ENCODE data around the gene FAM83F.

Gene FAM83F

GRCh38 chr22:40065981-40066380 lies 71.2 kb downstream of the FAM83F start:
- no peak for DNase-seq
- ATAC-seq = no peak

- DNase-seq (no peak), ATAC-seq (no peak)
These were observed 72.9 kb downstream of the FAM83F start for GRCh38 chr22:40067639-40068038.

DNA sequence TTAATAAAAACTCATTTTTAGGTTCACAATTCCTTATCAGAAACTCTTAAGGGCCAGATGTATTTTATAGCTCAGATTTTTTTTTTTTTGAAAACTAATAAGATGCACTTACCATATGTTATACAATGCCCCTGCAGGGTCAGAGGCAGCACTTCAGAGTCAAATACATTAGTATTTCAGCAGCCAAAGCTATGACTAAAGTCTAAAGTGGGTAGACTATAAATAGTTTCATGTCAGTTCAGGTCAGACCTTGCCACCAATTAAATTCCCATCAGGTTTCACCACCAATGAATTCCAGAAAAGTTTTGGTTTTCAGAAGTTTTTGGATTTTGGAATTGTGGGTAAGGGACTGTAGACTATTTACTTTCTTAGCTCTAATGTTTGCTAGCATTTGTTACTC lies 75.9 kb downstream of the FAM83F start:
- no peak for DNase-seq
- peak; percentile 32 for ATAC-seq

DNA sequence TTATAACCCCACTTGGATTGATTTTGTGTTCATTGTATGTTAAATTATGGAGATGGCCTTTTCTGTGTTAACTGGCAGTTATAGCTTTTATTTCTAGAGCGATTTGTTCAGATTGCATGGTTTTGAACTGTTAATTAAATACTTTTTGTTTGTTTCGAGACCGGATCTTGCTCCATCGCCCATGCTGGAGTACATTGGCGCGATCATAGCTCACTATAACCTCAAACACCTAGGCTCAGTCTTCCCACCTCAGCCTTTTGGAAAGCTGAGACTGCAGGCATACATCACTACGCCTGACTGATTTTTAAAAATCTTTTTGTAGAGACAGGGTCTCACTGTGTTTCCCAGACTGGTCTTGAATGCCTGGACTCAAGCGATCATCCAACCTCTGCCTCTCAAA lies 77.0 kb downstream of the FAM83F start:
- DNase-seq = no peak
- ATAC-seq = no peak

GRCh38 chr22:40076702-40077645 lies 82.2 kb downstream of the FAM83F start:
- no peak for DNase-seq
- ATAC-seq = peak; percentile 40

DNA sequence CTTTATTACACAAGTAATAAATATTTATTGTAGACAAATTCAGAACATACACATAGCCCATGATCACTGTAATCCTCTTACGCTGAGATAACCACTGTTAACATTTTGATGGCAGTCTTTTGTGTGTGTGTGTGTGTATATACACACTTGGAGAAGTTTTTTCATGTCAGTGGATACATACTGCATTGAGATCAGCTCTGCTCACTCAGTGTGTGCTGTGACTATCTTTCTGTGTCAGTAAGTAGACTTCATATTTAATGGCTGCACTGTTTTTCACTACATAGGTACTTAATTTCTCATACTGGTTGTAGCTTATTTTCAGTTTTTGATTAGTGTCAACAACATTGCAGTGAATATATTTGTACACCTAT lies 82.9 kb downstream of the FAM83F start:
- no peak for ATAC-seq
- no peak for DNase-seq

DNA sequence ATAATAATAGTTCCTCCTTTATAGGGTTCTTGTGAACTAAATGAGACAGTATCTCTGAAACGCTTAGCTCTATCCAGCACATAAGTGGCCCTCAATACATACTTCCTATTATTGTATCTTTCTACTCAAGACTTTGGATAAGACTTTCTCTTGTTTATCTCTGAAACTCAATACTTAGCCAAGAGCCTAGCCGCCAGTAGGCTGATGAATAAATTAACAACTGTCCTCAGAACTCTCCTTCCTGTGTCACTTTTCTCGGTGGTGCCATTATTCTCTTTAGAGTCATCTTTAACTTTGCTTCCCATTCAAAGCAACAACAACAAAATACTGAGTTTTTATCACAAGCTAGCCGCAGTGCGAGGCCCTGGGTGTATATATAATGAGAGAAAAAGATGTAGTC lies 86.9 kb downstream of the FAM83F start:
- DNase-seq = no peak
- no peak for ATAC-seq

GRCh38 chr22:40082184-40082583 lies 87.4 kb downstream of the FAM83F start:
- ATAC-seq = no peak
- no peak for DNase-seq

- DNase-seq = no peak
- ATAC-seq = no peak
These were observed 89.0 kb downstream of the FAM83F start for GRCh38 chr22:40083794-40084193.

- peak; percentile 36 for ATAC-seq
- no peak for DNase-seq
These were observed 89.5 kb downstream of the FAM83F start for GRCh38 chr22:40084246-40084645.

- ATAC-seq = no peak
These were observed 94.1 kb downstream of the FAM83F start for GRCh38 chr22:40088818-40089217.

More at GRCh38 chr22:40088818-40089217, 94.1 kb downstream of the FAM83F start:
- DNase-seq = no peak

All from stimulated activated naive CD8-positive, alpha-beta T cell treated with anti-CD3 and anti-CD28 coated beads, Interleukin-15, Interleukin-2, amounts not matched to agents 100 U/mL and 50 U/mL, for 24 hours (primary cell).